CD4-positive, alpha-beta T cell (primary cell): ENCODE results near the gene MTX1. TPM values are rescaled to one million over a fixed set of nuclear protein-coding genes. Genes with fewer than 3 reads are reported as not detected.
A peak's percentile ranks its signal among the peaks of the same experiment; 100 is the strongest.
"Not testable (repeated sequence)": the region's sequence is repeated elsewhere in the genome, so short reads cannot be mapped to it uniquely, and the experiment has no call there.

Source experiments
- ATAC-seq: fragments of 200-7000 bp; cut with Tn5 transposase; one replicate; pipeline ENCODE4 v1.10.0; 2022; ENCODE audit warnings: mild to moderate bottlenecking; ENCODE audit not compliant: poor library complexity
- CTCF ChIA-PET: fragments of 350-600 bp; sonication (Branson Sonifier 250); formaldehyde crosslinking; loops from one replicate; lab custom pipeline; 2021; ENCODE audit warnings: antibody characterized with exemption, inconsistent platforms; lab: Charles Lee
- POLR2A ChIA-PET: fragments of 350-600 bp; sonication (Branson Sonifier 250); formaldehyde crosslinking; loops from one replicate; lab custom pipeline; 2021; ENCODE audit warnings: antibody characterized with exemption, inconsistent platforms; lab: Charles Lee
- DNase-seq, 14 experiments: peaks; one replicate each; pipeline ENCODE4 v3.0.0-alpha.2; 2013 to 2020; ENCODE audit warnings: mixed read lengths in 2 of 14
- H3K27ac ChIP-seq, 2 donors: one replicate each; pipeline versions ENCODE4 v1.5.1 to v1.7.0; 2013; ENCODE audit warnings: low read length in 2 of 2, low read depth in 1 of 2, mild to moderate bottlenecking in 1 of 2
- H3K27me3 ChIP-seq, 2 experiments: 1 replicate in 1 of 2; 2 replicates in 1 of 2; pipeline versions ENCODE4 v1.6.1 to v1.7.0; 2013; ENCODE audit warnings: low read length in 2 of 2, control low read depth in 1 of 2, mild to moderate bottlenecking in 1 of 2, moderate library complexity in 1 of 2; ENCODE audit not compliant: insufficient read depth in 2 of 2, control insufficient read depth in 1 of 2
- H3K36me3 ChIP-seq: one replicate; pipeline ENCODE4 v1.6.1; 2013; ENCODE audit warnings: low read length, control low read depth; ENCODE audit not compliant: insufficient read depth
- H3K4me1 ChIP-seq: one replicate; pipeline ENCODE4 v1.6.1; 2013; ENCODE audit warnings: low read length, control low read depth; ENCODE audit not compliant: insufficient read depth
- H3K4me3 ChIP-seq: one replicate; pipeline ENCODE4 v1.5.1; 2013; ENCODE audit warnings: mild to moderate bottlenecking, low read length, moderate library complexity
- H3K9me3 ChIP-seq, 2 experiments: 1 replicate in 1 of 2; 2 replicates in 1 of 2; pipeline versions ENCODE4 v1.6.1 to v1.7.0; 2013; ENCODE audit warnings: low read length in 2 of 2, mild to moderate bottlenecking in 2 of 2, control low read depth in 1 of 2, moderate library complexity in 1 of 2; ENCODE audit not compliant: control insufficient read depth in 1 of 2, insufficient read depth in 1 of 2
- H3K27ac Mint-ChIP-seq: one replicate; pipeline ENCODE4 v1.8.0; 2020; ENCODE audit warnings: mixed read lengths
- H3K27me3 Mint-ChIP-seq: one replicate; pipeline ENCODE4 v1.8.0; 2021; ENCODE audit warnings: mixed read lengths
- H3K36me3 Mint-ChIP-seq: one replicate; pipeline ENCODE4 v1.8.0; 2021; ENCODE audit warnings: low read depth, mixed read lengths
- H3K4me1 Mint-ChIP-seq: one replicate; pipeline ENCODE4 v1.8.0; 2021; ENCODE audit warnings: low read depth, mixed read lengths
- H3K4me3 Mint-ChIP-seq: one replicate; pipeline ENCODE4 v1.8.0; 2020; ENCODE audit warnings: mild to moderate bottlenecking, mixed read lengths
- H3K9me3 Mint-ChIP-seq: one replicate; pipeline ENCODE4 v1.8.0; 2020; ENCODE audit warnings: mixed read lengths
- intact Hi-C, 2 experiments: fragments of 100-400 bp; cut with DNase I in 1 of 2; cut with micrococcal nuclease in 1 of 2; formaldehyde crosslinking; loops; one replicate each; pipeline versions ENCODE4 v1.15.1 to v1.9.0; 2023 to 2025; cut with DNase I, micrococcal nuclease
- total RNA-seq, 174 experiments: library from RNA in 2 of 174; stranded (reverse) in 2 of 174; gene quantifications; one replicate each; pipeline ENCODE4 v1.2.3 and lab custom pipeline; 2021 to 2026
- TF ChIP-seq, protein P1 (sequence below): fragments of 200-600 bp; IDR thresholded peaks from one replicate; pipeline ENCODE4 v1.8.0; 2022; ENCODE audit warnings: antibody characterized with exemption, mild to moderate bottlenecking

MTX1 gene
- total RNA-seq, 2 experiments from 2014 or later, result 19.9 to 20.7 TPM

DNA sequence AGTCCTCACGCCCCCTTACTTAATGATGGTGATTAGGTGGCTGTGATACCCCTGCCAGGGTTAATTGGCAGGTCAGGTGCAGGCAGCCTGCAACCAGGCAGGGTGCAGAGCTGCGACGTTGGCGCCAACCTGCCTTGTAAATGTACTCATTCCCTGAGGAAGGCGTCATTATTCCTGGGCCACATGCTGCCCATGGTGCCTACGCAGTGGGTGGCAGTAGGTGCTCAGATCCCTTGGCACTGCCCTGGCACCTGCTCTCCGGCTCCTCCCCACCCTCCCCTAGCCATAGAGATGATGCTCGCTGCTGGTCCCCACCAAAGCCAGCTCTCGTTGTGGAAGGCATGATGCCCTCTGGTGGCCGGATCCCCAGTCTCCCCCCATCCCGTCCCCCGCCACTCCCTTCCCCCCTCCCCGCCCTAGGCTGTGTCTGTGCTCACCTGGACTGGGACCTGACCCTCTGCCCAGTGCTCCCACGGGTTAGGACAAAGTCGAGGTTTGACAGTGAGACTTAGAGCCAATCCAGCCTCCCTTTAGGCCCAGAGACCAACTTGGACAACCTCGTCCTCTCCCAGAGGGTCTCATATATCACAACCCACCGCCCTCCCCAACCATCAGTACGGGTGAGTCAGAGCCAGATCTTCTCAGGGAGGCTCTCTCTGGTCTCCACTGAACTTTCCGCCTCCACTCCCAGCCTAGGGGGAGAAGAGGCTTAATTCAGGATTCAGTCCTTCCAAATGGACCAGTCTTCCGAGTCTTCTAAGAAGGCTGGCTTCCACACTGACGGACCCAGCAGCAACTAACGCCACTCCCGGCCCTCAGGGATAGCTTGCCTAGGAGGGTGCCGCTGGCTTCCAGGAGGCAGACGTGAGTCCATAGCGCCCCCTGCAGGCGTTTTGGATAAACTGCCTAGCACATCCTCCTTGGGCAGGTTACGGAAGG is 41.1 kb upstream of the MTX1 start:
- TF ChIP-seq, protein P1, sequence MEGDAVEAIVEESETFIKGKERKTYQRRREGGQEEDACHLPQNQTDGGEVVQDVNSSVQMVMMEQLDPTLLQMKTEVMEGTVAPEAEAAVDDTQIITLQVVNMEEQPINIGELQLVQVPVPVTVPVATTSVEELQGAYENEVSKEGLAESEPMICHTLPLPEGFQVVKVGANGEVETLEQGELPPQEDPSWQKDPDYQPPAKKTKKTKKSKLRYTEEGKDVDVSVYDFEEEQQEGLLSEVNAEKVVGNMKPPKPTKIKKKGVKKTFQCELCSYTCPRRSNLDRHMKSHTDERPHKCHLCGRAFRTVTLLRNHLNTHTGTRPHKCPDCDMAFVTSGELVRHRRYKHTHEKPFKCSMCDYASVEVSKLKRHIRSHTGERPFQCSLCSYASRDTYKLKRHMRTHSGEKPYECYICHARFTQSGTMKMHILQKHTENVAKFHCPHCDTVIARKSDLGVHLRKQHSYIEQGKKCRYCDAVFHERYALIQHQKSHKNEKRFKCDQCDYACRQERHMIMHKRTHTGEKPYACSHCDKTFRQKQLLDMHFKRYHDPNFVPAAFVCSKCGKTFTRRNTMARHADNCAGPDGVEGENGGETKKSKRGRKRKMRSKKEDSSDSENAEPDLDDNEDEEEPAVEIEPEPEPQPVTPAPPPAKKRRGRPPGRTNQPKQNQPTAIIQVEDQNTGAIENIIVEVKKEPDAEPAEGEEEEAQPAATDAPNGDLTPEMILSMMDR, result peak; percentile 81
- intact Hi-C loops, result loop anchor here (1.0 to 5.0 kb wide), 4 partner anchors 40 to 120 kb away; partner anchors contain the start of gene EFNA1 (in 2 of the 2)
- peaks cover 3% of the 10 kb centered on the region for H3K27me3 Mint-ChIP-seq
- H3K4me1 ChIP-seq, result peaks cover 25% of the 10 kb centered on the region
- H3K4me3 ChIP-seq, result peak overlapping the region; percentile 9
- no peaks in the 10 kb centered on the region for H3K9me3 Mint-ChIP-seq
- H3K4me3 Mint-ChIP-seq, result peak overlapping the region; percentile 21
- peaks cover 26% of the 10 kb centered on the region for H3K4me1 Mint-ChIP-seq
- ChIA-PET POLR2A (interaction anchor here (0.6 to 1.8 kb wide), 5 partner anchors 26 to 83 kb away, joined by 3 to 9 read pairs (median 4); partner anchors contain the start of gene SLC50A1), CTCF (interaction anchor here (0.6 to 2.1 kb wide), 22 partner anchors 10 to 631 kb away, joined by 3 to 29 read pairs (median 4); partner anchors contain the start of gene SLC50A1)
- H3K27ac Mint-ChIP-seq, result no peak overlapping the region
- DNase-seq, result peak; percentile 78 to 93 (median 84)
- peak; percentile 73 for ATAC-seq
- no peaks in the 10 kb centered on the region for H3K9me3 ChIP-seq
- peaks cover 25% of the 10 kb centered on the region for H3K36me3 ChIP-seq
- peaks cover 30% of the 10 kb centered on the region for H3K36me3 Mint-ChIP-seq
- H3K27me3 ChIP-seq, result peaks cover 0 to 7% of the 10 kb centered on the region in 2 experiments
- H3K27ac ChIP-seq, result no peak overlapping the region

DNA sequence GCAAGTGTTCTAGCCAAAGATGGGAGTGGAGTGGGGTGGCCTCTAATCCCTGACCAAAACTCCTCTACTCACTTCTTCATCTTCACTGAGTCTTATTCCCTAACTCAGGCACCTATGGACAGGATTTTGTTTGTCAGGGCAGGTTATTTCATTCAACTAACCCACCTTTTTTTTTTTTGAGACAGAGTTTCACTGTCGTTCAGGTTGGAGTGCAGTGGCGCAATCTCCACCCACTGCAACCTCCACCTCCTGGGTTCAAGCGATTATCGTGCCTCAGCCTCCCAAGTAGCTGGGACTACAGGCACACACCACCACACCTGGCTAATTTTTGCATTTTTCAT is 40.4 kb upstream of the MTX1 start:
- ChIA-PET CTCF (interaction anchor here (0.6 to 2.1 kb wide), 16 partner anchors 25 to 123 kb away, joined by 3 to 29 read pairs (median 4); partner anchors contain the start of gene SLC50A1), POLR2A (interaction anchor here (1.0 to 1.8 kb wide), 4 partner anchors 26 to 83 kb away, joined by 3 to 9 read pairs (median 5); no protein-coding TSS in a partner anchor)
- TF ChIP-seq, protein P1, result peak; percentile 20
- not testable (repeated sequence) for DNase-seq, ATAC-seq, H3K27ac Mint-ChIP-seq, H3K27me3 Mint-ChIP-seq, H3K4me3 ChIP-seq, H3K9me3 ChIP-seq, H3K27ac ChIP-seq, H3K9me3 Mint-ChIP-seq, H3K27me3 ChIP-seq
- peak overlapping the region; percentile 21 for H3K4me3 Mint-ChIP-seq
- intact Hi-C loops, result loop anchor here (1.0 to 5.0 kb wide), 3 partner anchors 41 to 121 kb away; partner anchors contain the start of gene EFNA1 (in 2 of the 2)
- peaks cover 31% of the 10 kb centered on the region for H3K4me1 Mint-ChIP-seq
- peaks cover 25% of the 10 kb centered on the region for H3K36me3 ChIP-seq
- H3K4me1 ChIP-seq, result peaks cover 29% of the 10 kb centered on the region
- peaks cover 36% of the 10 kb centered on the region for H3K36me3 Mint-ChIP-seq

DNA sequence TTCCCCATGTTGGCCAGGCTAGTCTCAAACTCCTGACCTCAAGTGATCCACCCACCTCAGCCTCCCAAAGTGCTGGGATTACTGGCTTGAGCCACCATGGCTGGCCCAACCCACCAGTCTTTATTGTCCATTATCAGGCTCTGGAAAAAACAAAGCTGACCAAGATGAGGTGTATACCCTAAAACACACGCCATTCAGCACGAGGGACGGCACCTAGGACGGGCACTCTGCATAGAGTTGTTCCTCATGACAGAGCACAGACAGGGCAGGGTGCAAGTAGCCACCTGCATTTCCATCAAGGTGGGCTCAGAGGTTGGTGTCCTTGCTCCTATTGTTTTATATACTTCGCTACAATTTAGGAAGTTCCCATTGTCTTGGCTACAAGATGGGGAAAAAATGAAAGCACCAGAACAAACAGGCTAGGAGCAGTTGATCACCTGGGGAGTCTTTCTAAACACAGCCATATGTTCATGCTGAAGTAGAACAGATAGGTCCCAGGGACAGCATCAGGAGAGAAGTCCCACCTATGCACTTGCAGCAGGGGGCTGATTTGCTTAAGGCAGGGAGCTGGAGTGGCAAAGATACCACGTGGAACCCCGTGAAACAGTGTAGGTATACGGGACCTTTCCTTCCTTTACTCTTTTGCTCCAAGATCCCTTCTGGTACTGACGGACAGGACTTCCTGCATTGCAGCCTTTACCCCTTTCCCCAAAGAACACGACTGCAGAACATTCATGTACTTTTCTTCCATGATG is 39.9 kb upstream of the MTX1 start:
- Histone ChIP-seq H3K4me1 (peaks cover 34% of the 10 kb centered on the region), H3K27me3 (peaks cover 0 to 7% of the 10 kb centered on the region in 2 experiments), H3K4me3 (no peak overlapping the region), H3K9me3 (no peaks in the 10 kb centered on the region), H3K27ac (no peak overlapping the region), H3K36me3 (peaks cover 25% of the 10 kb centered on the region)
- DNase-seq (no peak), ATAC-seq (no peak)
- H3K36me3 Mint-ChIP-seq, result peaks cover 41% of the 10 kb centered on the region
- intact Hi-C loops, result loop anchor here (1.0 to 5.0 kb wide), 3 partner anchors 41 to 121 kb away; partner anchors contain the start of gene EFNA1 (in 2 of the 2)
- CTCF ChIA-PET, result interaction anchor here (0.6 to 2.1 kb wide), 11 partner anchors 25 to 124 kb away, joined by 3 to 10 read pairs (median 6); partner anchors contain the start of gene SLC50A1
- H3K27ac Mint-ChIP-seq, result no peak overlapping the region
- H3K4me3 Mint-ChIP-seq, result no peak overlapping the region
- peaks cover 3% of the 10 kb centered on the region for H3K27me3 Mint-ChIP-seq
- H3K9me3 Mint-ChIP-seq, result no peaks in the 10 kb centered on the region
- POLR2A ChIA-PET, result interaction anchor here (1.0 to 1.8 kb wide), 4 partner anchors 25 to 84 kb away, joined by 3 to 9 read pairs (median 5); no protein-coding TSS in a partner anchor
- peaks cover 36% of the 10 kb centered on the region for H3K4me1 Mint-ChIP-seq
- TF ChIP-seq, protein P1, result no peak
